ENCODE measurements around the gene EQTN.

Gene EQTN

GRCh38 chr9:27282269-27282668, 14.7 kb downstream of the EQTN start:
- TF ChIP-seq CTCF (IDR thresholded peaks at IDR 0.05; ENCODE audit: control insufficient read depth, extremely low read depth, insufficient read depth), result no peak
- no peak for DNase-seq (ENCODE audit: low read depth)
- H3K4me3 ChIP-seq (ENCODE audit: low read depth, low read length), result no peak overlapping the region

GRCh38 chr9:27280860-27281259, 16.1 kb downstream of the EQTN start:
- TF ChIP-seq CTCF (IDR thresholded peaks at IDR 0.05; ENCODE audit: control insufficient read depth, extremely low read depth, insufficient read depth), result no peak
- no peak overlapping the region for H3K4me3 ChIP-seq (ENCODE audit: low read depth, low read length)
- no peak for DNase-seq (ENCODE audit: low read depth)

- no peak overlapping the region for H3K4me3 ChIP-seq (ENCODE audit: low read depth, low read length)
- no peak for TF ChIP-seq CTCF (IDR thresholded peaks at IDR 0.05; ENCODE audit: control insufficient read depth, extremely low read depth, insufficient read depth)
- DNase-seq (ENCODE audit: low read depth), result no peak
Measured at GRCh38 chr9:27280249-27280648, 16.7 kb downstream of the EQTN start.

GRCh38 chr9:27279611-27280010, 17.3 kb downstream of the EQTN start:
- no peak overlapping the region for H3K4me3 ChIP-seq (ENCODE audit: low read depth, low read length)
- TF ChIP-seq CTCF (IDR thresholded peaks at IDR 0.05; ENCODE audit: control insufficient read depth, extremely low read depth, insufficient read depth), result no peak
- DNase-seq (ENCODE audit: low read depth), result no peak

- no peak overlapping the region for H3K4me3 ChIP-seq (ENCODE audit: low read depth, low read length)
- no peak for DNase-seq (ENCODE audit: low read depth)
Measured at GRCh38 chr9:27278374-27278773, 18.6 kb downstream of the EQTN start.

GRCh38 chr9:27276193-27277030, 20.5 kb downstream of the EQTN start:
- TF ChIP-seq CTCF (IDR thresholded peaks at IDR 0.05; ENCODE audit: control insufficient read depth, extremely low read depth, insufficient read depth), result peak; percentile 64
- no peak overlapping the region for H3K4me3 ChIP-seq (ENCODE audit: low read depth, low read length)
- DNase-seq (ENCODE audit: low read depth), result peak; percentile 40

More at GRCh38 chr9:27278374-27278773, 18.6 kb downstream of the EQTN start:
- no peak for TF ChIP-seq CTCF (IDR thresholded peaks at IDR 0.05; ENCODE audit: control insufficient read depth, extremely low read depth, insufficient read depth)

GRCh38 chr9:27273186-27273585, 23.8 kb downstream of the EQTN start:
- no peak overlapping the region for H3K4me3 ChIP-seq (ENCODE audit: low read depth, low read length)
- no peak for DNase-seq (ENCODE audit: low read depth)
- TF ChIP-seq CTCF (IDR thresholded peaks at IDR 0.05; ENCODE audit: control insufficient read depth, extremely low read depth, insufficient read depth), result no peak

All from LNCaP clone FGC (cell line).